Osteoblast (primary cell): ENCODE results near the gene PIK3R5. TPM values are rescaled to one million over a fixed set of nuclear protein-coding genes. Genes with fewer than 3 reads are reported as not detected.
A peak's percentile ranks its signal among the peaks of the same experiment; 100 is the strongest.

Experiments used
- DNase-seq: peaks from one replicate; pipeline ENCODE4 v3.0.0; 2011; ENCODE audit warnings: low spot score, mixed read lengths; ENCODE audit not compliant: insufficient read length; ENCODE audit errors: missing footprints
- H2AFZ ChIP-seq: 2 replicates; pipeline ENCODE4 v1.6.0; 2011; ENCODE audit warnings: mild to moderate bottlenecking, low read length
- H3K27ac ChIP-seq: 2 replicates; pipeline ENCODE4 v1.5.1; 2011; ENCODE audit warnings: mild to moderate bottlenecking, low read depth, low read length, moderate library complexity
- H3K27me3 ChIP-seq: 2 replicates; pipeline ENCODE4 v1.6.0; 2012; ENCODE audit warnings: mild to moderate bottlenecking, control low read depth, inconsistent platforms, low read length, moderate library complexity; ENCODE audit not compliant: insufficient read depth
- H3K36me3 ChIP-seq: 2 replicates; pipeline ENCODE4 v1.5.1; 2011; ENCODE audit warnings: mild to moderate bottlenecking, low read length, control low read depth, moderate library complexity; ENCODE audit not compliant: insufficient read depth
- H3K4me1 ChIP-seq: 2 replicates; pipeline ENCODE4 v1.5.1; 2011; ENCODE audit warnings: mild to moderate bottlenecking, low read length, control low read depth, moderate library complexity; ENCODE audit not compliant: insufficient read depth
- H3K4me2 ChIP-seq: 2 replicates; pipeline ENCODE4 v1.6.0; 2011; ENCODE audit warnings: mild to moderate bottlenecking, low read length; ENCODE audit not compliant: insufficient read depth
- H3K4me3 ChIP-seq: fragments of 200-600 bp; sonication (generic); 3 replicates; pipeline ENCODE4 v1.5.1; 2012; ENCODE audit warnings: mild to moderate bottlenecking, low read length, inconsistent platforms; ENCODE audit not compliant: insufficient read depth
- H3K79me2 ChIP-seq: 2 replicates; pipeline ENCODE4 v1.6.0; 2012; ENCODE audit warnings: mild to moderate bottlenecking, low read length, control low read depth, inconsistent platforms; ENCODE audit not compliant: insufficient read depth
- H3K9me3 ChIP-seq: 2 replicates; pipeline ENCODE4 v1.5.1; 2011; ENCODE audit warnings: low read depth, low read length, control low read depth
- H4K20me1 ChIP-seq: 2 replicates; pipeline ENCODE4 v1.6.0; 2012; ENCODE audit warnings: mild to moderate bottlenecking, low read length, control low read depth; ENCODE audit not compliant: insufficient read depth
- total RNA-seq: library from RNA; depleted of rRNA; stranded (reverse); fragments of >200 nt; gene quantifications from 2 replicates; pipeline ENCODE4 v1.2.3, GENCODE V29; 2012
- TF ChIP-seq, protein P1 (sequence below): IDR thresholded peaks from 2 replicates; pipeline ENCODE4 v1.5.1; 2011; ENCODE audit warnings: mild to moderate bottlenecking, low read depth, low read length, moderate library complexity; ENCODE audit errors: extremely low read depth

PIK3R5 gene
- total RNA-seq, 1 donor, result 0.36 TPM

DNA sequence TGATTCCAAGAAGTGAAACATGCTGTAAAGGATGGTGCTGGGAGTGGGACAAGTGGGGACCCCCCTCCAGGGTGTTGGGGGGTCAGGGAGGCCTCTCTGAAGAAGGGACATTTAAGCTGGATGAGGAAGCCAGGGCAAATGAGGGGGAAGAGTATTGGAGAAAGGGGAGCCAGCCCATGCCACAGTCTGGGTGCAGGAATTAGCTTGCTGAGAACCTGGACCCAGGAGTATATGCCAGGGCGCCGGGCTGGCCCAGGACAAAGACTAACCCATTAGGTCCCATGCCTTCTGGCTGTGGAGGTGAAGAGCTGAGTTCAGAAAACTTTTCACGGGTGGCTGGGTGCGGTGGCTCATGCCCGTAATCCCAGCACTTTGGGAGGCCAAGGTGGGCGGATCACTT, 52.4 kb downstream of the PIK3R5 start:
- Histone ChIP-seq H4K20me1 (no peaks in the 10 kb centered on the region), H3K79me2 (no peaks in the 10 kb centered on the region), H3K4me2 (no peak overlapping the region), H3K27ac (no peak overlapping the region), H2AFZ (no peak overlapping the region), H3K4me1 (peaks cover 15% of the 10 kb centered on the region), H3K4me3 (no peak overlapping the region), H3K9me3 (no peaks in the 10 kb centered on the region), H3K27me3 (peaks cover 15% of the 10 kb centered on the region), H3K36me3 (no peaks in the 10 kb centered on the region)
- TF ChIP-seq, protein P1, sequence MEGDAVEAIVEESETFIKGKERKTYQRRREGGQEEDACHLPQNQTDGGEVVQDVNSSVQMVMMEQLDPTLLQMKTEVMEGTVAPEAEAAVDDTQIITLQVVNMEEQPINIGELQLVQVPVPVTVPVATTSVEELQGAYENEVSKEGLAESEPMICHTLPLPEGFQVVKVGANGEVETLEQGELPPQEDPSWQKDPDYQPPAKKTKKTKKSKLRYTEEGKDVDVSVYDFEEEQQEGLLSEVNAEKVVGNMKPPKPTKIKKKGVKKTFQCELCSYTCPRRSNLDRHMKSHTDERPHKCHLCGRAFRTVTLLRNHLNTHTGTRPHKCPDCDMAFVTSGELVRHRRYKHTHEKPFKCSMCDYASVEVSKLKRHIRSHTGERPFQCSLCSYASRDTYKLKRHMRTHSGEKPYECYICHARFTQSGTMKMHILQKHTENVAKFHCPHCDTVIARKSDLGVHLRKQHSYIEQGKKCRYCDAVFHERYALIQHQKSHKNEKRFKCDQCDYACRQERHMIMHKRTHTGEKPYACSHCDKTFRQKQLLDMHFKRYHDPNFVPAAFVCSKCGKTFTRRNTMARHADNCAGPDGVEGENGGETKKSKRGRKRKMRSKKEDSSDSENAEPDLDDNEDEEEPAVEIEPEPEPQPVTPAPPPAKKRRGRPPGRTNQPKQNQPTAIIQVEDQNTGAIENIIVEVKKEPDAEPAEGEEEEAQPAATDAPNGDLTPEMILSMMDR, result no peak
- DNase-seq, result no peak

DNA sequence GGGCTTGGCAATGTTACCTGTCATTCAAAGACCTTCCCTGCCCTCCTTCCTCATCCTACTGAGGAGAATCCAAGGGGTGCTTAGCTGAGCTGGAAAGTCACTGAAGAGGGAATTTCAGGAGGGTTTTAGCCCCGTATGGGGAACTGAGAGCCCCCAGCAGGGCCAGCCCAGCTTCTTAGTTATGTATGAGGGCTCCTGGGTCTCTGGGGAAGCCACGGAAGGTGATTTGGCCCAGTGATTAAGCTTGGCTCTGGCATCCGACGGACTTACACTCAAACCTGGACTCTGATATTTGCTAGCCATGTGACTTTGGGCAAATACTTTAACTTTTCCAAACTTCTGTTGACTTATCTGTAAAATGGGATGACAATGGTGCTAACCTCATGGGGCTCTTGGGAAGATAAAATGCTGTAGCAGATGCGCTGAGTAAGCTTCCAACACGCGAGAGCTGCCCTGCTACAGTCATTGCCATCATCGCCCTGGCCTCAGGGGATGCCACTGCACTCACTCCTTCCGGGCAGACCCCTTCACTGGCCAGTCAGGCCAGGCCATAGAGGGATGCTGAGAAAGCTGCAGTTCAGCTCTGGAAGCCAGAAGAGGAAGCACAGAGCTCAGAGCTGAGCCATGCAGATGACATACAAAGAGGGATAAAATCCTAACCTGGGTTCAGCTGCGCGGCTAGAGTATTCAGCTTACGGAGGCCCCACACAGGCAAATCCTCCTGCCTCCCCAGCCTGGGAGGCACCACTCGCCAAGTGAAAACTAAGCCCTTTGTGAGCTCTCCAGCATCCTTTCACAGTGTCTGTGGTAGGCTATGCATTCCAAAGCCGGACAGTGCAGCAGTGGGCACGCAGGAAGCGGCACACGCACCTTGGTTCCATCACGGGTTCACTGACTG, 53.2 kb downstream of the PIK3R5 start:
- H2AFZ ChIP-seq, result no peak overlapping the region
- H3K79me2 ChIP-seq, result no peaks in the 10 kb centered on the region
- H3K27me3 ChIP-seq, result peaks cover 15% of the 10 kb centered on the region
- H3K4me3 ChIP-seq, result no peak overlapping the region
- TF ChIP-seq, protein P1, result no peak
- H3K4me1 ChIP-seq, result peaks cover 15% of the 10 kb centered on the region
- H4K20me1 ChIP-seq, result no peaks in the 10 kb centered on the region
- H3K4me2 ChIP-seq, result no peak overlapping the region
- H3K9me3 ChIP-seq, result no peaks in the 10 kb centered on the region
- H3K36me3 ChIP-seq, result no peaks in the 10 kb centered on the region
- DNase-seq, result no peak
- no peak overlapping the region for H3K27ac ChIP-seq

DNA sequence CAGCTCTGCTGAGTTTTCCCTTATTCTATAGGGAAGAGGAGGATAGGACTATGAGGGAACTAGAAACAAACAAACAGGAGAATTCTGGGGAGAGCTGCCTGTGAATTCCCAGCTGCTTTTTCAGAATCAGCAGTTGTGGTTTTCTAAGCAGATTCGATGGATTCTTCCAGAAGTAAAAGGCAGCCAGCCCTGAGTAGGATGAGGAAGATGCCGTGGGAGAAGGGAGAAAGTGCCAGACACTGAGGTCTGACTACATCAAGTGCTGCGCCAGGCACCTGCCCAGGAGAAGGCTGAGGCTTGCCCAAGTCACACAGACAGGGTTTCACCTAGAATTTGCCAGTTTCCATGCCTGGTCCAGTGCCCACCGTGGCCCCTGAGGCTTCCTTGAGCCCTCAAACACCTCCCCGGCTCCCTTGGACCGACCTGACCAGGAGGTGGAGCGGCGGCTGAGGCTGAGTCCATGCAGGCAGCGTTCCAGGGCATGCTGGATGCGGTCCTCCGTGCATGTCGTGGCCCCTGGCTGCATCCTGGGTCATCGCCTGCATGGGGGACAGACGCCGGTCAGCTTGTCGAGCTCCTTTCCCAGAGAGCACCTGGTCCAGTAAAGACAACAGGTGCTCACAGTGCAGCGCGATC, 54.4 kb downstream of the PIK3R5 start:
- H3K9me3 ChIP-seq, result no peaks in the 10 kb centered on the region
- peaks cover 7% of the 10 kb centered on the region for H3K4me1 ChIP-seq
- no peak overlapping the region for H3K4me3 ChIP-seq
- TF ChIP-seq, protein P1, result no peak
- no peaks in the 10 kb centered on the region for H4K20me1 ChIP-seq
- no peaks in the 10 kb centered on the region for H3K79me2 ChIP-seq
- no peak overlapping the region for H2AFZ ChIP-seq
- no peak overlapping the region for H3K4me2 ChIP-seq
- peak; percentile 71 for DNase-seq
- peaks cover 15% of the 10 kb centered on the region for H3K27me3 ChIP-seq
- H3K27ac ChIP-seq, result no peak overlapping the region
- no peaks in the 10 kb centered on the region for H3K36me3 ChIP-seq
